Ishikawa (cell line): ENCODE results near the gene ZNF10.

ENCODE experiments used
- CEBPB ChIP-seq: IDR thresholded peaks from 2 replicates; pipeline ENCODE4 v1.6.1; 2012
- CREB1 ChIP-seq: IDR thresholded peaks from 2 replicates; pipeline ENCODE4 v1.6.1; 2012; ENCODE audit warnings: low read depth
- EGR1 ChIP-seq: IDR thresholded peaks from 2 replicates; pipeline ENCODE4 v1.6.1; 2012
- EP300 ChIP-seq: IDR thresholded peaks from 2 replicates; pipeline ENCODE4 v1.6.1; 2012; ENCODE audit warnings: borderline replicate concordance
- FOXM1 ChIP-seq: IDR thresholded peaks from 2 replicates; pipeline ENCODE4 v1.6.1; 2012; ENCODE audit warnings: low read depth, borderline replicate concordance
- MAX ChIP-seq: IDR thresholded peaks from 2 replicates; pipeline ENCODE4 v1.6.1; 2012
- NFIC ChIP-seq: IDR thresholded peaks from 2 replicates; pipeline ENCODE4 v1.6.1; 2012
- RAD21 ChIP-seq: IDR thresholded peaks from 2 replicates; pipeline ENCODE4 v1.6.1; 2012; ENCODE audit warnings: low read depth
- TAF1 ChIP-seq: IDR thresholded peaks from 2 replicates; pipeline ENCODE4 v1.6.1; 2012; ENCODE audit warnings: low read depth, mild to moderate bottlenecking
- TCF12 ChIP-seq: IDR thresholded peaks from 2 replicates; pipeline ENCODE4 v1.6.1; 2012; ENCODE audit warnings: low read depth
- TEAD4 ChIP-seq: IDR thresholded peaks from 2 replicates; pipeline ENCODE4 v1.6.1; 2012
- USF1 ChIP-seq: IDR thresholded peaks from 2 replicates; pipeline ENCODE4 v1.6.1; 2012
- YY1 ChIP-seq: IDR thresholded peaks from 2 replicates; pipeline ENCODE4 v1.6.1; 2012; ENCODE audit warnings: low read depth
- ZBTB7A ChIP-seq: IDR thresholded peaks from 2 replicates; pipeline ENCODE4 v1.6.1; 2012; ENCODE audit warnings: low read depth
- TF ChIP-seq, protein P1 (sequence below): IDR thresholded peaks from 2 replicates; pipeline ENCODE4 v1.6.1; 2012; ENCODE audit warnings: low read depth, mild to moderate bottlenecking

The ZNF10 gene

DNA sequence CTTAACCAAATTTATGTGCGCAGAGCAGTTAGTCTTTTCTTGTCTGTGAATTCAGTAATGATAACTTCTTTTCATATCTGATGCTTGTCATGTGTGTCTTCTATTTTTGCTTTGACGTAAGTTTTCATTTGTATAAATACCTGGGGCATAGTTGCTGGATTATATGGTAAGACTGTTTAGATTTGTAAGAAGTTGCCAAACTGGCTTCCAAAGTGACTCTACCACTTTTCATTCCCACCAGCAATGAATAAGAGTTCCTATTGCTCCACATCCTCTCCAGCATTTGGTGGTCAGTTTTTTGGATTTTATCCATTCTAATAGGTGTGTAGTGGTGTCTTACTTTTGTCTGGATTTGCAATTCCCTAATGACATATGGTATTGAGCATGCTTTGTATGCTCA lies 59.7 kb downstream of the ZNF10 start:
- no peak for TF ChIP-seq ZBTB7A
- TF ChIP-seq USF1 = no peak
- no peak for TF ChIP-seq YY1
- TF ChIP-seq EP300 = no peak
- TF ChIP-seq MAX = no peak
- no peak for TF ChIP-seq CREB1
- TF ChIP-seq TAF1 = no peak
- TF ChIP-seq NFIC = no peak

DNA sequence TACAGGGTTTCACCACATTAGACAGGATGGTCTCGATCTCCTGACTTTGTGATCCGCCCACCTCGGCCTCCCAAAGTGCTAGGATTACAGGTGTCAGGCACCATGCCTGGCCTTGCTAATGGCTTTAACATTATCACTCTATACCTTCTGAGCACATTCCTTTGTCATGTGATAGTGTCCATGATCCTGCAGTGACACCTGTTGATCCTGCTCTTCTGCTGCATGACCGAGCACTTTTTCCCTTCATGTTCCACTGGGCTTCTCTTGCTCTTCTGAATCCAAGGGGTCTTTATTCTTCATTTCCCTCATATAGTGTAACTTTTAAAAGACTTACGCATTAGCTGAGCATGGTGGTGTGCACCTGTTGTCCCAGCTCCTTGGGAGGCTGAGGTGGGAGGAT lies 62.4 kb downstream of the ZNF10 start:
- TF ChIP-seq TEAD4 (no peak), MAX (no peak), ZBTB7A (no peak)
- TF ChIP-seq, protein P1, sequence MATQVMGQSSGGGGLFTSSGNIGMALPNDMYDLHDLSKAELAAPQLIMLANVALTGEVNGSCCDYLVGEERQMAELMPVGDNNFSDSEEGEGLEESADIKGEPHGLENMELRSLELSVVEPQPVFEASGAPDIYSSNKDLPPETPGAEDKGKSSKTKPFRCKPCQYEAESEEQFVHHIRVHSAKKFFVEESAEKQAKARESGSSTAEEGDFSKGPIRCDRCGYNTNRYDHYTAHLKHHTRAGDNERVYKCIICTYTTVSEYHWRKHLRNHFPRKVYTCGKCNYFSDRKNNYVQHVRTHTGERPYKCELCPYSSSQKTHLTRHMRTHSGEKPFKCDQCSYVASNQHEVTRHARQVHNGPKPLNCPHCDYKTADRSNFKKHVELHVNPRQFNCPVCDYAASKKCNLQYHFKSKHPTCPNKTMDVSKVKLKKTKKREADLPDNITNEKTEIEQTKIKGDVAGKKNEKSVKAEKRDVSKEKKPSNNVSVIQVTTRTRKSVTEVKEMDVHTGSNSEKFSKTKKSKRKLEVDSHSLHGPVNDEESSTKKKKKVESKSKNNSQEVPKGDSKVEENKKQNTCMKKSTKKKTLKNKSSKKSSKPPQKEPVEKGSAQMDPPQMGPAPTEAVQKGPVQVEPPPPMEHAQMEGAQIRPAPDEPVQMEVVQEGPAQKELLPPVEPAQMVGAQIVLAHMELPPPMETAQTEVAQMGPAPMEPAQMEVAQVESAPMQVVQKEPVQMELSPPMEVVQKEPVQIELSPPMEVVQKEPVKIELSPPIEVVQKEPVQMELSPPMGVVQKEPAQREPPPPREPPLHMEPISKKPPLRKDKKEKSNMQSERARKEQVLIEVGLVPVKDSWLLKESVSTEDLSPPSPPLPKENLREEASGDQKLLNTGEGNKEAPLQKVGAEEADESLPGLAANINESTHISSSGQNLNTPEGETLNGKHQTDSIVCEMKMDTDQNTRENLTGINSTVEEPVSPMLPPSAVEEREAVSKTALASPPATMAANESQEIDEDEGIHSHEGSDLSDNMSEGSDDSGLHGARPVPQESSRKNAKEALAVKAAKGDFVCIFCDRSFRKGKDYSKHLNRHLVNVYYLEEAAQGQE = no peak

GRCh38 chr12:133201888-133202287 lies 71.5 kb downstream of the ZNF10 start:
- TF ChIP-seq YY1 = no peak
- no peak for TF ChIP-seq MAX
- TF ChIP-seq CREB1 = no peak
- TF ChIP-seq TCF12 = no peak
- no peak for TF ChIP-seq FOXM1
- no peak for TF ChIP-seq NFIC
- no peak for TF ChIP-seq EP300
- TF ChIP-seq CEBPB = no peak
- no peak for TF ChIP-seq TEAD4
- no peak for TF ChIP-seq EGR1
- TF ChIP-seq, protein P1 = no peak
- no peak for TF ChIP-seq TAF1
- no peak for TF ChIP-seq ZBTB7A

GRCh38 chr12:133202493-133203343 lies 72.3 kb downstream of the ZNF10 start:
- no peak for TF ChIP-seq RAD21
- no peak for TF ChIP-seq CREB1
- TF ChIP-seq TEAD4 = no peak
- TF ChIP-seq TCF12 = 0 out of 2 replicates have a peak, but pooled peaks have one; percentile 17

- no peak for TF ChIP-seq FOXM1
- TF ChIP-seq TCF12 = peak; percentile 62; the same call in 1 of the 2 replicates
- peak; percentile 58 for TF ChIP-seq USF1
- TF ChIP-seq EP300 = no peak
These were observed 73.2 kb downstream of the ZNF10 start for GRCh38 chr12:133203344-133204263.

DNA sequence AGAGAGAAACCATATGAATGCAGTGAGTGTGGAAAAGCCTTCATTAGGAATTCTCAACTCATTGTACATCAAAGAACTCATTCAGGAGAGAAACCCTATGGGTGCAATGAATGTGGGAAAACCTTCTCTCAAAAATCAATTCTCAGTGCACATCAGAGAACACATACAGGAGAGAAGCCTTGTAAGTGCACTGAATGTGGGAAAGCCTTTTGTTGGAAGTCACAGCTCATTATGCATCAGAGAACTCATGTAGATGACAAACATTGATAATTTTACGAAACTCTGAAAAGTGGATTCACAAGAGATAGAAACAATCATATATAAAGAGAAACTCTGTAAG lies 73.8 kb downstream of the ZNF10 start:
- TF ChIP-seq EGR1 (no peak), YY1 (no peak), EP300 (no peak), TCF12 (no peak), NFIC (no peak), MAX (no peak), FOXM1 (no peak), TEAD4 (no peak), TAF1 (no peak)
- TF ChIP-seq, protein P1 = no peak
